GM13976 (cell line): ENCODE measurements around the gene OAS1.

ENCODE experiments used
- DNase-seq: peaks from one replicate; pipeline ENCODE4 v3.0.0; 2012; ENCODE audit warnings: low spot score
- CTCF ChIP-seq: IDR thresholded peaks from 2 replicates; pipeline ENCODE4 v1.5.1; 2012; ENCODE audit warnings: borderline replicate concordance, mild to moderate bottlenecking; ENCODE audit not compliant: insufficient read depth; ENCODE audit errors: extremely low read depth, missing control alignments, control extremely low read depth
- in situ Hi-C: fragments of 300-500 bp; cut with MboI; formaldehyde crosslinking; loops from one replicate; pipeline ENCODE4 v1.12.0; 2022; ENCODE audit warnings: low sequenced_read_pairs, mixed read lengths, inconsistent platforms; ENCODE audit not compliant: unreplicated experiment

The OAS1 gene

DNA sequence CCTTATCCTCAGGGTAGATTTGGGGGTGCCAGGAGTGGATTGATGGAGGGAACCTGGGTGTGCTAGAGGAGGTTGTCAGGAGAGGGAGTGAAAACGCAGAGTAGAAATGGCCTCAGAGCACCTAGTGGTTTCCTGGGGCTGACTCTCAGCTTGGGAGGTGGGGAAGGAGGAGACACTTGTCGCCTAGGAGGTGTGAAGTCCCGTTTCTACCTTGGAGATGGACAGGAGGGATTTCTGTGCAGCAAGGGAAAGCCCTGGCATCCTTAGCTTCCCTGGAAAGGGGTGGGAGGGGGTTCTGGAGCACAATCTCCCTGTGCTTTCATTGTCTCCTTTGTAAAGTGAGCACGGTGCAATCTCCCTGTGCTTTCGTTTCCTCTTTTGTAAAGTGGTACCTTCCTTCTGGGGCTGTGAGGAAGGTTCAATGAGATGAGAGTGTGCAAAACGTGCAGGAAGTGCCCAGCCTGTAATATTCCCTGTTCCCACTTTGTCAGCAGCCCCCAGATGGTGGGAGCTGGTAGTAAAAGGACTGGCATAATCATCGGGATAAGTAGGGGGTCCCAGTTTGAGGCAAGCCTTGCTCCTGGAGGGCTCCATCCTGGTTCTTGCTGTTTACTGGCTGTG lies 33.1 kb downstream of the OAS1 start:
- DNase-seq: peak; percentile 66
- no peak for TF ChIP-seq CTCF
- in situ Hi-C loops: no loop called here

DNA sequence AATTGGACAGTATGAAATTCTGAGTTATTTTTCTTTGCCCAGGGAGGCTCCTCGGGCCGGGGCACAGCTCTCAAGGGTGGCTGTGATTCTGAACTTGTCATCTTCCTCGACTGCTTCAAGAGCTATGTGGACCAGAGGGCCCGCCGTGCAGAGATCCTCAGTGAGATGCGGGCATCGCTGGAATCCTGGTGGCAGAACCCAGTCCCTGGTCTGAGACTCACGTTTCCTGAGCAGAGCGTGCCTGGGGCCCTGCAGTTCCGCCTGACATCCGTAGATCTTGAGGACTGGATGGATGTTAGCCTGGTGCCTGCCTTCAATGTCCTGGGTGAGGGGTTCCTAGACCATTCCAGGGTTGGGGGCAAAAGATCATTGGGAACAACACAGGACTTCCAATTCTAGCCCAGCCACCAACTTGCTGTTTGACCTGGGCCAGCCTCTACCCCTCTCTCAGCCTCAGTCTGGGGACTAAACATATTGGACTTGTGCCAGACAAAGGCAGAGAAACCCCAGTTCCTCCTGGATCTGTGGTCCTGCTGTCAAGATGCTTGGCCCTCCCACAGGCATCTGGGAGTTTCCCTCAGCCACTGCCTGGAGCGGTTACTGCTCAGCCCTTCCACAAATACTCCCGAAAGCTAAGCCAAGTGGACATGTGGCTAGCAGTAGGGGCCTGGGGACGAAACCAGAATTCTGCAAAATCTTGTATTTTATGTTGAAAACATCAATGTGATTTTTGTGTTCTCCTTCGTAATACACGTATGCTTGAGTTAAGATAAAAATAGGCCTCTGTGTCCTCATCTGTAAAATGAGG lies 35.0 kb downstream of the OAS1 start:
- DNase-seq: no peak
- in situ Hi-C loops: no loop called here
- TF ChIP-seq CTCF: no peak

DNA sequence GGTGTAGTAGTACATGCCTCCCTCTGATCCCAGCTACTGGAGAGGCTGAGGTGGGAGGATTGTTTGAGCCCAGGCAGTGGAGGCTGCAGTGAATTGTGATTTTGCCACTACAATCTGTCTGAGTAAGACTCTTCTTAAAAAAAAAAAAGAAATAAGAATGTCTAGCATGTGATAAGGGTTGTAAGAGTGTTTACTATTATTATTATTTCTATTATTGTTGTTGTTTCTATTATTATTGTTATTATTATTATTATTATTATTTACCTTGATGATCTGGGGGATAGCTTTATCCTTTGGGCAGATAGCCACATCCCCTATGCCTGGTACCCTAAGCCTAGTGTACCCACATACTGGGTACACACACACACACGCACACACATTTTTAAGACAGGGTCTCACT lies 35.8 kb downstream of the OAS1 start:
- TF ChIP-seq CTCF: no peak
- in situ Hi-C loops: no loop called here
- no peak for DNase-seq

- no peak for DNase-seq
- in situ Hi-C loops: no loop called here
- TF ChIP-seq CTCF: no peak
Observed at GRCh38 chr12:112944024-112944690, 37.4 kb downstream of the OAS1 start.

DNA sequence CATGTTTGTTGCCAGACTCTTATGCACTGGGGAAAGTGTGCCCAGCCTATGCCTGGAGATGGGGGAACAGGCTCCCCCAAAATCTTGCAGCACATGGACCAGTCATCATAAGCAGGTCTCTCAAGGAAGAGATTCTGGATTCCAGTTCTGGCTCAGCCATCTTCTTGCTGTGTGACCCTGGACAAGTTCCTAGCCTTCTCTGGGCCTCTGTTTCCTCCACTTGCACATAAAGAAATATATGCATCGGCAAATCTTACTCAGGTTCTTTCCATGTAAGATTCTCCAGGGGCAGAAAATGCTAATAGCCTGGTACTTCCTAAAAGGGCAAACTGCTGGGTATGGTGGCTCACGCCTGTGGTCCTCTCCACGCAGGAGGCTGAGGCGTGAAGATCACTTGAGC lies 38.8 kb downstream of the OAS1 start:
- no peak for DNase-seq
- TF ChIP-seq CTCF: no peak
- in situ Hi-C loops: no loop called here

- no peak for TF ChIP-seq CTCF
- DNase-seq: no peak
- in situ Hi-C loops: no loop called here
Observed at GRCh38 chr12:112946236-112947000, 39.7 kb downstream of the OAS1 start.
